ENCODE measurements around the gene ASB9.
A peak's percentile ranks its signal among the peaks of the same experiment; 100 is the strongest.
"Not testable (repeated sequence)": the region's sequence is repeated elsewhere in the genome, so short reads cannot be mapped to it uniquely, and the experiment has no call there.

Gene ASB9

GRCh38 chrX:15269618-15270521 lies at the start of gene ASB9:
Gene ASB9 (minus strand): TSS chrX:15270083. CDS start chrX:15269874, 209 bp downstream.
- peak; percentile 81 for DNase-seq

GRCh38 chrX:15319075-15319474 lies 49.2 kb upstream of the ASB9 start:
- no peak for DNase-seq

- DNase-seq: no peak
These were observed 45.6 kb upstream of the ASB9 start, which contains the start of gene ASB11 for GRCh38 chrX:15315509-15315908. Gene ASB11 (minus strand): TSS chrX:15315640. CDS start chrX:15315605, 35 bp downstream.

- DNase-seq: no peak
These were observed 44.6 kb upstream of the ASB9 start for GRCh38 chrX:15314472-15314871.

GRCh38 chrX:15311119-15311518 lies 41.2 kb upstream of the ASB9 start:
- DNase-seq: no peak

- peak; percentile 63 for DNase-seq
These were observed 40.2 kb upstream of the ASB9 start for GRCh38 chrX:15310117-15310516.

GRCh38 chrX:15305899-15306298 lies 36.0 kb upstream of the ASB9 start:
- not testable (repeated sequence) for DNase-seq

- peak; percentile 12 for DNase-seq
These were observed 32.0 kb upstream of the ASB9 start for GRCh38 chrX:15301924-15302323.

- peak; percentile 23 for DNase-seq
These were observed 30.3 kb upstream of the ASB9 start for GRCh38 chrX:15299941-15300851.

- no peak for DNase-seq
These were observed 28.9 kb upstream of the ASB9 start for GRCh38 chrX:15298780-15299179.

- DNase-seq: no peak
These were observed 28.3 kb upstream of the ASB9 start for GRCh38 chrX:15298201-15298600.

- DNase-seq: no peak
These were observed 23.6 kb upstream of the ASB9 start for GRCh38 chrX:15293451-15293850.

GRCh38 chrX:15292861-15293260 lies 23.0 kb upstream of the ASB9 start:
- DNase-seq: no peak

- DNase-seq: no peak
These were observed 7.7 kb upstream of the ASB9 start for GRCh38 chrX:15277604-15278003.

- no peak for DNase-seq
These were observed 5.1 kb upstream of the ASB9 start for GRCh38 chrX:15274946-15275345.

- not testable (repeated sequence) for DNase-seq
These were observed 3.4 kb upstream of the ASB9 start for GRCh38 chrX:15273275-15273674.

- no peak for DNase-seq
These were observed 1.9 kb upstream of the ASB9 start for GRCh38 chrX:15271757-15272156.

- DNase-seq: no peak
These were observed 763 bp downstream of the ASB9 start for GRCh38 chrX:15269120-15269519.

- DNase-seq: no peak
These were observed 15.0 kb downstream of the ASB9 start for GRCh38 chrX:15254852-15255251.

- no peak for DNase-seq
These were observed 24.0 kb downstream of the ASB9 start for GRCh38 chrX:15245896-15246295.

- no peak for DNase-seq
These were observed 25.5 kb downstream of the ASB9 start for GRCh38 chrX:15244421-15244820.

- peak; percentile 40 for DNase-seq
These were observed 26.9 kb downstream of the ASB9 start for GRCh38 chrX:15242899-15243555.

GRCh38 chrX:15241301-15241700 lies 28.6 kb downstream of the ASB9 start:
- DNase-seq: no peak
